RCC 7860 (cell line): ENCODE data around the gene COL11A2.
A peak's percentile ranks its signal among the peaks of the same experiment; 100 is the strongest.
"Not testable (repeated sequence)": the region's sequence is repeated elsewhere in the genome, so short reads cannot be mapped to it uniquely, and the experiment has no call there.

Experiments used
- DNase-seq: peaks from one replicate; pipeline ENCODE4 v3.0.0-alpha.2; 2015; ENCODE audit warnings: low spot score
- FAIRE-seq: peaks from 2 replicates; lab custom pipeline; 2012; peaks lifted over from hg19 to GRCh38; lab: Jason Lieb, UNC

The COL11A2 gene

DNA sequence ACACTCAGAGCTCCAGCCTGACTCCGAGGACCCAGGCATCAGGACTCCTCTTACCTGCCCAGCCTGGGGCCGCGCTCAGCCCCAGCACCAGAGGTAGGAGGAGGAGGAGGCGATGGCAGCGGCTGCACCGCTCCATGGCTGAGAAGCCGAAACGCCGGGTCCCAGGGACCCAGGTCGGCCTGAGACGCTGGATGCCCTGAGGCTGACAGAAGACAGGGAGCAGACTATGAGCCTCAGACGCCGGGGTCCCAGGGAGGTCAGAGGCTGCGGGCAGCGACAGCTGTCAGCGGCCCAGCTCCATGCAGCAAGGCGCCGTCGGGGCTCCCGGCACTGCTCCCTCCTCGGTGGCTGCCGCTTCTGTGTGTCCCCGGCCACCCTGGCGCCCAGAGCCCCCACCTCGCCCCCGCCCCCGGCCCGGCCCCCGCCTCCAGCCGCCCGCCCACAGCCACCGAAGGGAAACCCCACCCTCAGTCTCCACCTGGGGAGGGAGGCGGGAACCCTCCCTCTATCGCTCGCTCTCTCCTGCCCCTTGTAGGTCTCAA lies at the start of gene COL11A2:
Gene COL11A2 (minus strand): TSS at position 363 of the 542 bp plus-strand sequence. CDS start 227 bp downstream, at position 136.
- FAIRE-seq, result no peak

DNA sequence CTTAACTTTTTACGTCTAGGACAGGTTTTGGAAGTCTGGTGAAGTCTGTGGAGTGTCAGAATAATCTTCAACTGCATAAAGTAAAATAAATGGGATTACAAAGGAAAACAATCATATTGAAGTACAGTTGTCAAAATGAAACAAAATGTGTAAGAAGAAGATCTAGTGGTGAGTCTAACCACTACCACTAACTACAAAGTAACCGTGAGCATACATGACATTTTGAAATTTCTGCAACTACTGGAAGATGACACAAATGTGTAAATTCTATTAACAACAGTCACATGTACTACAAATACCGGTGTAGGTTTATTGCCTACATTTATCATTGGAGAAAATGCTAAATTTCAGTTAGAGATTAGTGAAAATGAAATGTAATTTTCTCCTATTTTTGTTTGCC lies 49.7 kb upstream of the COL11A2 start:
- DNase-seq (no peak), FAIRE-seq (no peak)

More for the DNA sequence above, at the start of gene COL11A2:
- DNase-seq, result no peak

DNA sequence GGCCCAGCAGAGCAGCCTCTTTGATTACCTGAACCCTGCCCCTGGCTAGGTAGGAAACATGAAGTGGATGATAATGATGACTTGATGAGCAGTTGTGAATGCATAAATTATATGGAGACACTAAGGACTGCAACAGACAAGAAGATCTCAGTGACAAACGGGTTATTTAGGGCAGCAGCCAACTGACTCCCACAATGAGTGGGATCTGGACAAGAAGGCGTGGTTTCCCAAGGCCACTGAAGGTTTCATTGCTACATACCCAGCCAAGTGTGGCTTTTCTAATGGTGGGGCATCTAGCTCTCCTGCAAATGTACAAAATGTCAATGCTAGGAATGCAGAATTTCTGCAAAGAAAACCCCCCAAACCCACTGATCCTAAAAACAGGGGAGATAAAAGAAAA lies 45.5 kb upstream of the COL11A2 start:
- no peak for DNase-seq
- no peak for FAIRE-seq

GRCh38 chr6:33236852-33237251 lies 44.6 kb upstream of the COL11A2 start:
- DNase-seq (no peak), FAIRE-seq (no peak)

DNA sequence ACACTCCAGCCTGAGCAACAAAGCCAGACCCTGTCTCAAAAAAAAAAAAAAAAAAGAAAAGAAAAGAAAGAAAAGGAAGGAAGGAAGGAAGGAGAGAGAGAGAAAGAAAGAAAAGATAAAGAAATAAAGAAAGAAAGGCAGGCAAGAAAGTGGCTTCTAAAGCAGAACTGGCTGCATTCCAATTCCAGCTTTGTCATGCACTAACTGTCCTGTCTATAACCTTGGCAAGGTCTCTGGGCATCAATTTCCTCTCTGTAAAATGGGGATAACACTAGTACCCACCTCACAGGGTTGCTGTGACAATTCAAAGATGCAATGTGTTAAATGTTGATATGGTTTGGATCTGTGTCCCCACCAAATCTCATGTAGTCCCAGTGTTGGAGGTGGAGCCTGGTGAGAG lies 44.1 kb upstream of the COL11A2 start:
- FAIRE-seq (no peak), DNase-seq (no peak)

DNA sequence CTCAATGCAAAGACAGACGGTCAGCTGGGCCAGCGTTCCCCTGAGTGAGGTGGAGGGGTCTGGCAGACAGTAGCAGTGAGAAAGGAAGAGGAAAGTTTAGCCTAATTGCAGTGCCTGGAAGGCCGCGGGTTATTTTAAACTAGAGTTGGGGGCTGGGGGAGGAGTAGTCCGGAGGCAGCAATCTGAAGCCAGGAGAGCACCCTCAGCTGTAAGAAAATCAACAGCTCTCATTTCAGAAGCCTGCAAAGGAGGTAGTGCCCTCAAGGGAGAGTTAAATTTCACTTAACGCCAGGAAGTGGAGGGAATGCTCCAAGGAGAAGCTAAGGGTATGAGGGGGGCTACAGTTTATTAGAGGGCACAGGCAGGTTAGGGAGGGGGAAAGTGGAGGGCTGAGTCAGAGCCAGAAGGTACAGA lies 43.0 kb upstream of the COL11A2 start:
- FAIRE-seq (no peak), DNase-seq (no peak)

DNA sequence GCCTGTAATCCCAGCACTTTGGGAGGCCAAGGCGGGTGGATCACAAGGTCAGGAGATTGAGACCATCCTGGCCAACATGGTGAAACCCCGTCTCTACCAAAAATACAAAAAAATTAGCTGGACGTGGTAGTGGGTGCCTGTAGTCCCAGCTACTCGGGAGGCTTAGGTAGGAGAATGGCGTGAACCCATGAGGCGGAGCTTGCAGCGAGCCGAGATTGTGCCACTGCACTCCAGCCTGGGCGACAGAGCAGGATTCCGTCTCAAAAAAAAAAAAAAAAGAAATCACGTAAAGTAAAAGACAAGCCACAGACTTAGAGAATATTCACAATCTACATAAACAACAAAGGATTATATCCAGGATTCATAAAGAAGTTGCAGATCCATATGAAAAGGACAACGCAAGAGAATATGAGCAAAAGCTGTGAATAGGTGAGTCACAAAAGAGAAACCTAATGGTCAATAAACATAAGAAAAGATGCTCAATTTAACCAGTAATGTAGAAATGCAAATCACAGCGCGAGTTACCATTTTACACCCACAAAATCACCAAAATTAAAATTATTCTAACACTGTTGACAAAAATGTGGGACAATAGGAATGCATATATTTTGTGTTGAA lies 34.3 kb upstream of the COL11A2 start:
- FAIRE-seq, DNase-seq: not testable (repeated sequence)

DNA sequence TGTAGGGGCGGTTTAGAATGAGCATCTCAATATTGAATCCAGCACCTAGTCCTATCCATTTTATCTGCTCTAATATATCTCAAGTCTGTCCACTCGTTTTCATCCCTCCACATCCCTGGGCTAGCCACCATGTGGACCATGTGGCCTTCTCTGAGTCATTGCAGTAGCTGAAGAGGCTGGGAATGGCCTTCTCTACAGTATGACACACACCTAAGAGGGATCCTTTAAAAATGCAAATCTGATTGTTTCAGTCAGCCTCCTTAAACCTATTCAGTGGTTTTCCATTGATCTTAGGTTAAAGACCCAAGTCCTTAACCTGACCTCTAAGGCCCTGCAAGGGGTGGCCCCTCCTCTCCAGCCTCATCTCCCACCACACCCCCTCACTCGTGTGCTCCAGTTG lies 25.4 kb upstream of the COL11A2 start:
- FAIRE-seq (no peak), DNase-seq (no peak)

GRCh38 chr6:33217246-33217645 lies 25.0 kb upstream of the COL11A2 start:
- DNase-seq (no peak), FAIRE-seq (no peak)

DNA sequence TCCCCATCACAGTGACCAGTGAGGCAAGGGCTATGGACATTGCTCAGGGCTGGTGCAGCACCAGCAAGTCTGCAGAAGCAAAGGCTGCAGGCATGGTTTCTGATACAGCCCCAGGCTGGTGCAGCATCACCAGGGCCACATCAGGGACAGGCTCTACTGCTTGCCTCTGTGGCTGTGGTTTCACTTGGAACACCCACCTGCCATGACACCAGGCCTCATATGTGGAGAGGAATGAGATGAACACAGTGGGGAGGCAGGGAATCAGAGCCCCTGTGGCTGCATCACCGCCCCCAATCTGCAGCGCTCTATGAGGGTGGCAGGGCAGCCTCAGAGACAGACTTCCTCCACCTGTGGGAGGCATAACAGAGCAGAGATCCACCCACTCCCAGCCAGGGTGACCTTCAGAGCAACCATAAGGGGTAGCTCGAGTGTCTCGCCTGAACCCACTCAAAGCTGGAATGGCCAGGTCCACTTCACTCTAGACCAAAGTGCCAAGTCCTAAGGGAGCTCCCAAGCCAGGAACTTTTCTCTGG lies 23.9 kb upstream of the COL11A2 start:
- FAIRE-seq, result no peak
- DNase-seq, result no peak

GRCh38 chr6:33215271-33216116 lies 23.2 kb upstream of the COL11A2 start:
- no peak for DNase-seq
- FAIRE-seq, result no peak

GRCh38 chr6:33213989-33214335 lies 21.7 kb upstream of the COL11A2 start:
- no peak for DNase-seq
- FAIRE-seq, result no peak

- no peak for DNase-seq
- FAIRE-seq, result no peak
Observed at GRCh38 chr6:33213166-33213988, 21.1 kb upstream of the COL11A2 start.

- DNase-seq (no peak), FAIRE-seq (no peak)
Observed at GRCh38 chr6:33212857-33213165, 20.5 kb upstream of the COL11A2 start.

GRCh38 chr6:33211666-33212422 lies 19.6 kb upstream of the COL11A2 start:
- FAIRE-seq, result no peak

GRCh38 chr6:33211136-33211535 lies 18.9 kb upstream of the COL11A2 start:
- DNase-seq, result no peak
- no peak for FAIRE-seq

More at GRCh38 chr6:33211666-33212422, 19.6 kb upstream of the COL11A2 start:
- DNase-seq, result no peak

GRCh38 chr6:33209856-33210255 lies 17.6 kb upstream of the COL11A2 start:
- FAIRE-seq (no peak), DNase-seq (no peak)

DNA sequence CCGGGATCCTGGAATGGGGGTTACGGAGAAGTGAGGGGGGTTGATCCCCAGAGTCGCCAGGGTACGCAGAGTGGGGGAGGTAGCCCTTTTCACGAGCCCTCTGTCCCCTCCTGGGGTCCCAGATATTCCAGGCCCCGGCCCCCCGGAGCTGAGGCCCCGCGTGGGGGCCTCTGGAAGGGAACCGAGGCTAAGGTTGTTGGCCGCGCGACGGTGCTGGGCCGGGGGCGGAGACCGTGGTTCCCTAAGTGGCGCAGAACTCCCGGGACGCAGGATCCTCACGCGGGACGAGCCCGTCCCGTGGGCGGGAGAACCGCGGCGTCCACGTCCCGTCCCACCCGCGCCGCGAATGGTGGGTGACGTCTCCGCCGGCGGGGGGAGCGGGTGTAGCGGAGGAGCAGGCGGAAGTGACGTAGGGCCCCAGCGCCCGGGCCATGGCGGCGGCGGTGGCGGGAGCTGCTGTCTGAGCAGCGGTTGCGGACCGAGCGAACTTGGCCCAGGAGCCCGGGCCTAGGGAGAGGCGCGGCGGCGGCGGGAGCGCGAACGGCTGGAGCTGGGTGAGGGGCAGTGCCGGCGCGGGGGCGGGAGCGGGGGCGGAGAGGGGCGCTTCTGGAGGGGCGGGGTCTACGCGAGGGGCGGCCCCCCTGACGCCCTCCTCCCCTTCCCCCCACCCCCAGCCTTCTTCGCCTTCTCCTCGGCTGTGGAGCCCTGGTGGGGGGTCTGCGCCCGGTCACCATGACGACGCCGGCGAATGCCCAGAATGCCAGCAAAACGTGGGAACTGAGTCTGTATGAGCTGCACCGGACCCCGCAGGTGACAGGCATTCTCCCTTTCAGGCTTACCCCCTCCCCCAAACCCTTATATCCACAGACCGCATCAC lies 16.1 kb upstream of the COL11A2 start, which contains the start of gene RING1:
Gene RING1 (plus strand): TSS at position 410 of the 877 bp plus-strand sequence. CDS start 323 bp downstream, at position 733.
- FAIRE-seq (no peak), DNase-seq (peak; percentile 47)

DNA sequence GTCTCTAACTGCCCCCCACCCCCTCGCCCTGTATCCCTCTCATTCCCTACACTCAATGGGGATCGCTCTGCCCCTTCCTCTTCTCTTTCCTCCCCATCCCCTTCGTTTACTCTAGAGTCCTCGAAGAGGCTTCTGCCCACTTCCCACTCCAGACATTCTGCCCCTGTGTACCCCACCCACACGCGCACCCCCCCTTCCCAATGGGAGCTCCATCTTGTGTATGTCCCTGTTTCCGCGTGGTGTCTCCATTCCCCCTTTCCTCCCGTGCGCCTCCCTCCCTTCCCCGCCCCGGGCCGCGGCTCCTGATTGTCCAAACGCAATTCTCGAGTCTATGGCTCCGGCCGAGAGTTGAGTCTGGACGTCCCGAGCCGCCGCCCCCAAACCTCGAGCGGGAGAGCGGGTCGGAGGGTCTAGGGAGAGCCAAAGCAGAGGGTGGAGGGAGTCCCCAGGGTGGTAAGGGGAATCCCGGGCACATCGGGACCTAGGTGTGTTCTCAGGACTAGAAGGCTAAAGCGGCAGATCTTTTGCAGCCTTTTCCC lies 15.4 kb upstream of the COL11A2 start:
- FAIRE-seq (no peak), DNase-seq (no peak)
